Measurements from ENCODE around the gene ADM.

The ADM gene

DNA sequence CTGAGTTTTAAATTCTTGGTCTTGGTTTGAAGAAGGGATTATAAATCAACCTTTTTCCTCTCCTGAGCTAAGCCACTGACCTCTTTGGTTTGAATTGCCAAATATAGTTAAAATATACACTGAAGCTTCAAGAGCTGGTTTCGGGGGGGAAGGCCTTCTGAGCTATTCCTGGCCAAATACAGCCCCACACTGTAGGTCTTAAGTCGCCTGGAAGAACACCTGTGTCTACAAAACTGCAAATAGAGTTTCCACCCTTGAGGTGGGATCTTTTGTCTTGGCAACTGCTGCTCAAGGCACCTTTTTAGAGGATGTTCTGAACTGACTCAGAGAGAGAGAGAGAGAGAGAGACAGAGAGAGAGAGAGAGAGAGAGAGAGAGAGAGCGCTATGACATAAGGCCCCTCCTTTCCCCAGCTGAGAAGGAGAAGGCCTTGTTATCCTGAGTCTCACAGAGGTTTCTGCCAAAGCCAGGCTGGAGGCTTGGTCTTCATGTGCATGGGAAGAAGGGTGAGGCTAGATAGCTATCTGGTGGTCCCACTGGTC, 5.5 kb downstream of the ADM start:
- no peak for DNase-seq

DNA sequence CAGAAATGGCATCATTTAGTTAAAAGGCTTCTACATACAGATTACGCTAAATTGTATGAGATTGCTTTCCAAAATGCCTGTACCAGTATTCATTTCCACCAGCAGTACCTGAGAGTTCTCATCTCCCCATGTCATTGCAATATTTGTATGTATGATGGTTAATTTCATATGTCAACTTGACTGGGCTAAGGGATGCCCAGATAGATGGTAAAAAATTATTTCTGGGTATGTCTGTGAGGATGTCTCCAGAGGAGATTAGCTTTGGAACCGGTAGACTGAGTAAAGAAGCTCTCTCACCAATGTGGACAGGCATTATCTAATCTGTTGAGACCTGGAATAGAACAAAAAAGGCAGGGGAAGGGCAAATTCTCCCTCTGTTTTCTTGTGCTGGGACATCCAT, 6.9 kb downstream of the ADM start:
- no peak for DNase-seq

DNA sequence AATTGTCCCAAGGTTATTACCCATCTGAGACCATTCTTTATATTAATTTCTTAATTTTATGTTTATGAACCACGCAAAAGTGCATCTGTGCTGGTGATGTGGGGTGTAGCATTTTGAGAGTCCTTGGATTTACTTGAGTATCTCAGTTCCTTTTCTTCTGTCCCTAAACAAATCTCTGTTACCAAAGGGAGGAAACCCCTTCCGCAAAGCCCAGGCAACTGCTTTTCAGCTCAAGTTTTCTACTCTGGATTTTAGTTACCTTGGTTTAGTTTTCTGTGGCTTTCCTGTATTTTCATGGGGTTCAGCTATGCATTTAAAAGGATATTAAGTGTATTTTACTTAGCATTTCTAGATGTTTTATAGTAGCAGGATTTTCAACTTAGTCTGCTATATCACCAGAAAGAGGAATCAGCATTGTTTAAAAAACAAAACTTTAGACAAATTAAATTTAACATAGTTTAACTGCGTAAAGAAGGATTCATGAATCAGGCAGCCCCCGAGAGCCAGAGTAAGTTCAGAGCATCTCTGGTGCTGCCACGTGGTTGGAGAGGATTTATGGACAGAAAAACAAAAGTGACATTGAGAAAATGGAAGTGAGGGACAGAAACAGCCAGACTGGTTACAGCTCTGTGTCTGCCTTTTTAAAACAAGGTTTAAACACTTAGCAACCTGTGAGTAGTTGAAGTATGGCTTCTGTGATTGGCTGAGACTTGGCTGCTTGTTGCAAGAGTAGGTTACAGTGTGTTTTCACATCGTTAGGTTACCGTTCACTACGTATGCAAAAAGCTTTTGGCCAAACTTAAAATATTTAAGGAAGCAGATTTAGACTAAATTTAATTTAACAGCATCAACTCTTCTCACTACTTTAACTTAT, 9.6 kb downstream of the ADM start:
- DNase-seq = peak; percentile 12

DNA sequence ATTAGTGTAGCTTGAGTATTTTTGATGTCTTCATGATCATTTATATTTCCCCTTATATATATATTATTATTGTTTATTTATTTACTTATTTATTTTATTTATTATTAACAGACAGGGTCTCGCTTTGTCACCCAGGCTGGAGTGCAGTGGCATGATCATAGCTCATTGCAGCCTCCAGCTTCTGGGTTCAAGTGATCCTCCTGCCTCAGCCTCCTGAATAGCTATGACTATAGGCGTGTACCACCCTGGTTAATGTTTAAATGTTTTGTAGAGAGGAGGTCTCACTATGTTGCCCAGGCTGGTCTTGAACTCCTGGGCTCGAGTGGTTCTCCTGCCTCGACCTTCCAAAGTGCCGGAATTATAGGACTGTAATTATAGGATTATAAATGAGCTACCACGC, 10.2 kb downstream of the ADM start:
- DNase-seq = no peak

DNA sequence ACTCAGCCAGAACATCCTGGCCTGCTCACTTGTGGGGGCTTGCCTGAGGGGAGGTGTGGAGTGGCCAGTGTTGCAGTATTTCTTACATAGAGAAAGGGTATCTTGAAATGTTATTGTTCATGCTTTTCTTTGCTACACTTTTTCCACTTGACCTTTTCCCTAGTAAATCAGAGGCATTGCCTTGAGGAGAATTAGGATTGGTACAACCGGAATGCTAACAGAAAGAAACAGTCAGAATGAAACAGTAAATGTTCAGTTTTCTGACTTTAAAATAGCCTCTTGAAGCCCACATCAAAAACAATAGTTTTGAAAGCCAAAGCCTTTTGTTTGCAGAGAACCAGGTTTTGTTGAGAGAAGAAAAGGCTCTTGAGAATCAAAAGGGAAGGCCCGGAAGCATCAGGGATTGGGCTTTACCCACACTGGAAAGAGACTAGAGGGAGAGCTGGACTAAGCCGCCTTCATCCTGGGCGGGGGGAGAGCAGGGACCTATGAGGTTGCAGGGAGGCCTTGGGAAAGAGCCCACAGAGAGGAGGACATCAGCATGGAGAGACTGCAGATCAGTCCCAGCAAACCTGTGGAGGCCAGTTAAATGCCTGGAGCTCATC, 12.4 kb downstream of the ADM start:
- no peak for DNase-seq

DNA sequence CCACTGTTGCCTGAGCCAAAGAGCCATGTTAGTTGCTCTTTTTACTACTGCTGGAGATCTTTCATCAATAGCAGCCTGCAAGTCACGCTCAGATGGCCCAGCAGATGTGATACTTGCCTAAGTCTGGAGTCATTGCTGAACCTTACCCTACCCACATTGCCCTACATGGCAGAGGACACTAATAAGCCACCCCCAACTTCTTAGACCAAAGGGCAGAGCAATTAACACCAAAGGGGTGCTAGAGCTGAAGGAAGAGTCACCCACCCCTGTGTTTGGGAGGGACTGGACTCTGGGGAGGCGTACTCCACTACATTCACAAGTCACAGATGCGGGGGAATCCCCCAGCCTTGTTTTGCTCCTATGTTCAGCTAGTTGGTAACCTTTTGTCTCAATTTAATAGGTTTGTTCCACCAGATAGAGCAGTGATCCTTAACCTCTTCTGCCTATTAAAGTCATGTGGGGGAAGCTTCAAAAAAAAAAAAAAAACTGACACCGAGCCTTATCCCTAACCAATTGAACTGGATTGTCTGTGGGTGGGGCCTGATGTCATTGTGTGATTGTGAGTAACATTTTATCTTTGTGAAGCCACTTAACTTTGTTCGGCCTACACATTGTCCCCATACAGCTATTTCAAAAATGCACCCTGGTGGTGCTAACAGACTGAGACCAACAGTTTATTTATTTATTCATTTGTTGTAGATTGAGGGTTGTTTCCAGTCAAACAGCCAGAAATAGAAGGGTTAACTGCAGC, 13.1 kb downstream of the ADM start:
- DNase-seq = no peak

DNA sequence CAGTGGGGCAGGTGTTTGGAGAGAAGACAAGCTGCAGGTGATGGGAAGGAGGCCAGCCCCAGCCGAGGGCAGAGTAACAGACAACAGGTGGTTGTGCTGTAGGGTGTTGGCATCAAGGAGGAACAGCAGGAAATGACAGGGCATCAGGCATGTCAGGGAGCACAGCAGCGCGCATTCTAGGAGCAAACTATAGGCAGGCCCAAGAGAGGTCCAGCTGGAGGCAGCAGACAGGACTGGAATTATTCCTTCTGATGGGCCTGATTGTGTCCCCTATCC, 13.6 kb downstream of the ADM start:
- no peak for DNase-seq

DNA sequence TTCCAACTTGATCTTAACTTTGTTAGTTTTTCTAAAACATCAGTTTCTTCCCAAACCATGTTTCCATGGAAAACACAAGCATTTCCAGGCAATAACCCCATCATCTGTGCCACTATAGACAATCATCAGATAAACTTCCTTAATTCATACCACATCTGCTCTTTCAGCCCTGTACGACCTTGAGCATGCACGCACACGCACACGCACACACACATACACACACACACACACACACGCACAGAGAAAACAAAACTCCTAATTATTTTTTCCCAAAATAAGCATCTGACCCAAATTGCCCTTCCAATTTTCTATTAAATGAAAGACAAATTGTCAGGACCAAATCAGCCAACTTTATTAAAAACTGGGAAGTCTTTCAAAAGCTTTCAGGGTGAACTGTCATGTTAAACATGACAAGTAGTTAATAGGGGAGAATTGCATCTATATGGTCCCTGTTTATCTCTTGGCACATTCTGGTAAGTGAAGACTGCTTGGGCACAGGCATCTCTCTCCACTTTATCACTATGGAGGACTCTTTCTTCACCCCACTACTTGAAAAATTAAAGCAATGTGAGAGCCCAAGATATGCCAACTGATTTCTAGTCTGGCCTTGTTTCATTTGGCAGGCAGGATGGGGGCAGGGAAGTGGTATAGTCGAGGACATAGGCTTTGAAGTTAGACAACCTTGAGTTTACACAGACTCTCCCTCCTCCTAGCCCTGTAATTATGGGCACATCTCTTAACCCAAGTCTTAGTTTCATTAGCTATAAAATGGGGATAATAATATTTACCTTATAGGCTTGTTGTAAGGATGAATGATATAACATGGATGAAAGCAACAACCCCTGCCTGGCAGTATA, 15.1 kb downstream of the ADM start:
- DNase-seq = no peak

DNA sequence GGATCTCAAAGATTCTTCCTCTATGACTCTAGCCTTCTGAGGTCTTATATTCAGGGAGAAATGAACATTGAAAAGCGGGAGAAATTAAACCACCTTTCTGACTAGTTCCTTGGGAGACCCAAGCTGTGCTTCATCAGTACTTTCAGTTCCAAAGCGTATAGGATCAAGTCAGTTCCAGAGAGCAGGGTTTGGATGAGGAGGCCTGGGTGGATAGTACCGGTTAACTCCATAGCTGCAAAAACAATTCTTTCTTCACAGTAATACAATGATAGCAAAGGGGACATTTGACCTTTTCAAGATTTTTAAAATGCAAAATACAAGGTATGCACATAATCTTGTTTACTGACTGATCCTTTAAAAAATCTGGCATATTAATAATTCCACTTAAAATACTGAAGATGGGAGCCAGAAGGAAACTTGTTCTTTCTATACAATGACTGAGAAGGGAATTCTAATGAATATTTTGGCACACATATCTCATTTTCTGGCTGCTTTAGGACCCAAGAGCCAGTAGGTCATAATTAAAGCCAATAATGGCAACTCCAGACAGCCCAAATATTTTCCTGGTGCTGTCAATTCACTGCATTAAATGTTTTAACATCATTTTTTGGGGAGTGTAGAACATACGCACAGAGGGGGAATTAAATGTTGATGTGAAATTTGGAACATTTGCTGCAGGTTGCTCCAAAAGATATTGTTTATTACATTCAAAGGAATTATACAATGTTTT, 16.0 kb downstream of the ADM start:
- DNase-seq = no peak

DNA sequence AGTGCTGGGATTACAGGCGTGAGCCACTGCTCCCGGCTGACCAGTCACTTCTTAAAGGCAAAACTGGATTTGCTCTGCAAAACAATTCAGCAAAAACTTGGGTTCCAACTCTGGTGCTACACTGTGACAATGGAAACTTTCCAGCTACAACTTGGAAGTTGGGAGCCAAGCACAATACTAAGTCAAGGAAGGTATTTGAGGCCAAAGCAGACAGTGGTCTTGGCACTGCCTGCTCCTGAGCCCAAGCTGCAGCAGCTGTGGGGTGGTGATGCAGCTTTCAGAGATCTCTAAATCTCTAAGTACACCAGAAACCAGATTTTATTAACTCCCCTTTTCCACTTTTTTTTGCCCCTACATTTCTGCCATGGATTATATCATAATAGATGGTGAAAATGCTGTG, 17.5 kb downstream of the ADM start:
- DNase-seq = no peak

DNA sequence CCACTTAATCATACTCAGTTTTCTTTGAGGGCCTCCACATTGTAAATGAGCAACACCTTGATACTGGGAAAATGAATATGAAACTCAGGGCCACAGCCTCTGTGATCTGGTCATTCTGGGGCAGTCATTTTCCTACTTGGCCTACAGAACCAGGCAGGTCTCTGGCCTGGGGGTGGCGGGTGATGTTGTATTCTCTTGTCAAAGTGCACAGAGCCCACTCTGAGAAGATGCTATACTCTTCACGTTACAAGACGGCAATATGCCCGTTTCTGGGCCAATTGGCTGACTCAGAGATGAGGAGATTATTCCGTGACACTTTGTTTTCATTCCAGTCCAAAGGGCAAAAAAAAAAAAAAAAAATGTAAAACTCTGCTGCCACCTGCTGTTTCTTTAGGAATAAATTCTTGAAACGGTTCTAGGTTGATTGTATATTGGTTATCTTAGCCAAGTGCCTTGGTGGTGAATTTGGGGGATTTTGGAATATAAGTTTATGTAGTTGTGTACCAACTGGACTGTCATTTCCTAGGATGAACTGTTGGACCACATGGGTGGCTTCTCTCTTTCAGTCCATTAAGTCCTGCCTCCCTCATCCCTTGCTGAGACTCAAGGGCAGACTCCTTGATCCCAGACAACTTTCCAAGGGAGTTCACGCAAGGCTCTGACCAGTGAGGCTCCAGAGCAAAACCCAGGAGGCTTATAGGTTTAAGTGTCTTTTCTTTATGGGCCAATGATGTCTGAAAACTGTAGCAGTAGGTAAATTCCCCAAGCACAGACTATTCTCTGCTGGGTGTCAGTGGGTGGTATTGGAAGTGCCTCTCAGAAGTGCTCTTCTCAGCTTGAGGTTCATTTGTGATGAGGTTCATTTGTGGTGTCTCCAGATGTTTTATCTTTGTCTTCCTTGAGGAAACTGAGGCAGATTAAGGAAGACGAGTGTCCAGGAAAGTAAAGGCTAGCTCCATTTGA, 18.2 kb downstream of the ADM start:
- peak; percentile 62 for DNase-seq

DNA sequence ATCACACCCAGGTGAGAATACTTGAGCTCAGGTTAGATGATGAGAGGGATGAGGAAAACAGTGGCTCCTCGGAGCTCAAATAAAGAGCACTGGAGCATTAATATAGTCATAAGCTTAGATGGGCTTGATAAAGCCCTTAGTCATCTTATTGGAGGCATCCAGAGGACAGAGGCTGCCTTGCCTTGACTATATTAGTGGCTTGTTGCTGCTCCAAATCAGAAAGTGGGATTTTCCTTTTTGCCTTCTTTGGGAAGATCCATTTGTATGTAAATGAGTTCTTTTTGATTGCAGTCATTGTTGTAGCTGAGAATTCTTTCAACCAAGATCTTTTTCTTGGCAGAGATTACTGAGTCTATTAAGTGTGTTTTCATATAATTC, 18.9 kb downstream of the ADM start:
- DNase-seq = no peak

DNA sequence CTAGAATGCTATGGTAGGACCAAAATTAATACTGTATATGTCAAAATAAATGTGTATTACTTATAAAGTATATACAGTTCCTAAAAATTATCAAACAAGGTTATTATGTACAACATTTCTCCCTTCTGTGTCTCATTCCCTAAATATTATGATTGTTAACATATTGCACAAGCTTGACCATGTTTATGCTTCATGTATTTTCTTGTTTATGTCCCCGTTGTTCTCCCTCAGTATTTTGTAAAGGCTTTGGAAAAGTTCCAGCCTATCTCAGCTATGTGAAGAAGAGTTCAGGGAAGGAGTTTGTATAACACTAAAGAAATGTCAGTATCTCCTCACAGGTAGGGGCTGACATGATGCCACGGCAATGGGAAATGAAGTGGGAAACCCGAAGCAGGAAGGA, 19.6 kb downstream of the ADM start:
- no peak for DNase-seq

DNA sequence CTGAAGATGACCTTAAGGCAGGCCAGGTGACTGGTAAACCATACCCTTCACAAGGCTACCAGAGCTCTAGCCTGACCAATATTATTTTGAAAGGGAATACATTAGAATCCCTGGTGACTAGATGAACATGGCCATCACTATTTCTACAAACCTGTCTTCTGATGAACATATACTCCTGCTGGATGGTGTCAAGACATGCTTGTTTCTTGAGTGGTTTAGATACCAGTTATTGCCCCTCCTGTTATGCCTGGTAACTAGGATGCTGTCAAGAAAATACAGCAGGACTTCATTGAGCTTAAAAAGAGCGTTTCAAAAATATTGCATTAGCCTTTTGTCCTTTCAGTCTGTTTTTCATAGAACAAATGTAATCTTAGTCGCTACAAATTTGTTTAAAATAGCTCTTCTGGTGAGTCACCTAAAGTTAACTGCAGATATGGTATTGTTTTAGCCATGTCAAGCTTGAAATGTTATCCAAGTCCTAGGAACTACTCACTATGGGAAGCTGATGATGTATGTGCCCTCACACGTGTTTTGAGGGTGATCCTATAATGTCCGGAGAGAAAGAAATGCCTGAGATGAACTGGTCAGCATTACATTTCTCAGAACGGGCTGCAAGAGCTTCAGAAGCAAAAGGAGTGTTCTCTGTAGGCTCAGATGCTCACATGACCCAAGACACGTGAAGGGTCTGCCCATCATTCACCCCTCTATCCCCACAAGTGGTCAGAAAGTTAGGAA, 20.6 kb downstream of the ADM start:
- no peak for DNase-seq

DNA sequence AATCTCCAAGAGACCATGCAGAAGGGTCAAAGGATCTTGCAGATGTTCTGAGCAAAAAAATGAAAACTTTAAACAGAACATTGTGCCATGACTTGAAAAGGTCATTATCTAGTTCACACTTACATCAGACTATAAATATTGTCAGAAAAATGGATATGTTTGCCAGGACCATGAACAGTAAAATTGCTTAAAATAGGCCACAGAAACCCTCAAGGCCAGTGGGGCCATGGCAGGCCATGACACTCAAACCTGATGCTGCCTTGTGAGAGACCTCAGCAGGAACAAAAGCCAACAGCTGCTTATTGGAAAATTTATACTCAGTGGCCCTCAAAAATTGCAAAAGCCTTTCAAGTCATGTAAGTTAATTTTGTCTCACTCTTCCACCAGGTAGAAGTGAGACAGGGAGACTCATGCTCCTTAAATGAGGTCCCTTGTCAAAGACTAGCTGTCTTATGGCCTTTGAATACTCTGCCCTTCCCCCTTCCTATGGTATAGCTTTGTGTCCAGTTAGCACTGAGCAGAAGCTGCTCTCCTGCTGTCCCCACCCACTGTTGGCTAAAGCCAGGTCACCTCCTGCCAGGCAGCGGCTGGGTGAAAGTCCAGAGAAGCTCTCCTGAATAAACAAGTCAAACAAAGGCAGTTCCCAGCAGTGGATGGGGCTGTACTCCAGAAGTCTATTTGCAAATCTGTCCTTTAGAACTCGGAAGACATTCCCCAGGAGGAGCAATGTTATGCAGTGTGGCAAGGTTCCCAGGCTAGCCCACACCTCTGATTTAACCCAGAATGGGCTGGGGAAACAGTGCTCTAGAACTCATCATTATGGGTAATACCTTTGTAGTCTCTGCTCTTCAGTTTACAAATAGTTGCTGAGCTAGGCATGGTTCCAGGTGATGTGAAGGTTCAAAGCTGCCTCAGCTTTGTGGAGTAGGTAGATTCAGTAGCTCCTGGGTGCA, 21.4 kb downstream of the ADM start:
- no peak for DNase-seq

DNA sequence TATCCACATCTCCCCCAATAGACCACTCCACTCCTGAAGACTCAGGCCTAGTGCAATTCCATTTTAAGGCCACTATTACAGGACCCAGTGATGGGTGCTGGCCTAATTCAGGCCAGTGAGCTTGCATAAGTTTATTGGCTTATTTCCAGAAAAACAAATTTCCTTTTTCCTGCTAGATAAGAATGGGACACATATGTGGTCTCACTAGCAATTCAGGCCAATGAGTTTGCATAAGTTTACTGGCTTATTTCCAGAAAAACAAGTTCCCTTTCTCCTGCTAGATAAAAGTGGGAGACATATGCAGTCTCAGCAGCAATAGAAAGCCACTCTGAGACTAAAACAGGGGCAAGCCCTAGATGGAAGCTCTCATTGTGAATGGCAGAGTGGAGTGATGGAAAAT, 22.4 kb downstream of the ADM start:
- no peak for DNase-seq

DNA sequence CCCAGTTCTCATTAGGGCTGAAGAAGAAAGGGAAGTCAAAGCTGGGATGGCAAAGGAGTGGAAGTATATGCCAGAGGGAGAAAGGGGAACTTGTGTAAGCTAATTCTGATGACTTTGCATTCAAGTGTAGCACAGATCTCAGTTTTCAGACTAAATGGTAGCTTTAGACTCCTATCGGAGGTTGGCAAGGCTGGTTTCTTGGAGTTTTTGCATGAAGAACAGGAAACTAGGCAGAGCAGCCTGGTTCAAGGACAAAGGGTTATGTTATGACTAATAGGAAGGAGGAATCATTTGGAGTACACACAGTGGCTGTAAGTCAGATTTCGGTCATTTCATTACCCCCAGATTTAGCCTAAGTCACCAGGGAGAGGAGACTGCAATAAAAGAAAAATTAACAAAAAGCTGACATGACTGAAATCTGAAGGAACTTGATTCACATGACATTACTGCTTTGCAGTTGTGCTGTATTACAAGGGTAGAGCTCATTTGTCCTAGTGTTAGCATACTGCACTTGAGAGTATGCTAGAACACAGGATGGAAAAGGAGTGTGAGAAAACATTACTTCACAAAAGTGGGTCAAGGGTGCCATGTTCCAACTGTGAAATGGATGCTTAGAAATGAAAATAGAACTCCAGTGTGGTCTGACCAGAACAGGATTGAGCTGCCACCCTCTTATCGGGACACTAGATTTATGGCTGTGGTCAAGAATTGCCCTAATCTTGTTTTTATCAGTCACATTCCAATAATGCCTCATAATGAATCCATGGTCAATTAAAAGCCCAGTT, 23.6 kb downstream of the ADM start:
- peak; percentile 27 for DNase-seq

DNA sequence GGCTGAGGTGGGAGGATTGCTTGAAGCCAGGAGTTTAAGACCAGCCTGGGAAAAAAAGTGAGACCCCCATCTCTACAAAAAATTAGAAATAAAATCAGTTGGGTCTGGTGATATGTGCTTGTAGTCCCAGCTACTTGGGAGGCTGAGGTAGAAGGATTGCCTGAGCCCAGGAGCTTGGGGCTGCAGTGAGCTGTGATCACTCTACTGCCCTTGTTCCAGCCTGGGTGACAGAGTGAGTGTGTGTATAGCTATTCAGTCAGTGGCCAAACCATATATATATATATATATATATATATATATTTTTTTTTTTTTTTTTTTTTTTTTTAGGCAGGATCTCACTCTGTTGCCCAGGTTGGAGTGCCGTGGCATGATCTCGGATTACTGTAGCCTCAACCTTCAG, 24.5 kb downstream of the ADM start:
- no peak for DNase-seq

Measured in DMS79 treated with DMSO at 0.1 percent for 48 hours (cell line).